WTC11 (cell line): ENCODE data around the gene TRIM7. TPM values are rescaled to one million over a fixed set of nuclear protein-coding genes. Genes with fewer than 3 reads are reported as not detected.
A peak's percentile ranks its signal among the peaks of the same experiment; 100 is the strongest.

Source experiments
- ATAC-seq: fragments of 200-7000 bp; cut with Tn5 transposase; 2 replicates; pipeline ENCODE4 v1.10.0; 2021; ENCODE audit warnings: mild to moderate bottlenecking, moderate library complexity
- CTCF ChIA-PET: fragments of 300-600 bp; sonication (Branson Sonifier 250); formaldehyde crosslinking; loops from one replicate; lab custom pipeline; 2021; ENCODE audit warnings: antibody characterized with exemption; lab: Charles Lee
- POLR2A ChIA-PET: fragments of 350-600 bp; sonication (Branson Sonifier 250); formaldehyde crosslinking; loops from one replicate; lab custom pipeline; 2021; ENCODE audit warnings: antibody characterized with exemption; lab: Charles Lee
- DNase-seq: peaks from one replicate; pipeline ENCODE4 v3.0.0; 2021; ENCODE audit warnings: low spot score
- H3K27ac Mint-ChIP-seq: 2 replicates; pipeline ENCODE4 v1.8.0; 2021; ENCODE audit warnings: mixed read lengths
- H3K27me3 Mint-ChIP-seq: 2 replicates; pipeline ENCODE4 v1.8.0; 2021; ENCODE audit warnings: low read depth, mild to moderate bottlenecking, moderate library complexity, mixed read lengths
- H3K36me3 Mint-ChIP-seq: 2 replicates; pipeline ENCODE4 v1.8.0; 2021; ENCODE audit warnings: mixed read lengths
- H3K4me1 Mint-ChIP-seq: 2 replicates; pipeline ENCODE4 v1.8.0; 2022; ENCODE audit warnings: mixed read lengths
- H3K4me3 Mint-ChIP-seq: 2 replicates; pipeline ENCODE4 v1.8.0; 2021; ENCODE audit warnings: mild to moderate bottlenecking, moderate library complexity, mixed read lengths
- H3K9me3 Mint-ChIP-seq: 2 replicates; pipeline ENCODE4 v1.8.0; 2021; ENCODE audit warnings: mixed read lengths
- AR ChIP-seq: fragments of 250-450 bp; sonication (Bioruptor Pico); IDR thresholded peaks from 2 replicates; pipeline ENCODE4 v1.9.0; 2021; ENCODE audit warnings: mild to moderate bottlenecking
- ATF3 ChIP-seq: sonication (generic); formaldehyde crosslinking; conservative IDR thresholded peaks from 2 replicates; pipeline ENCODE4 v1.8.1; 2022; ENCODE audit warnings: mild to moderate bottlenecking, missing genetic modification reagents
- ATF6 ChIP-seq: sonication (generic); formaldehyde crosslinking; IDR thresholded peaks from 2 replicates; pipeline ENCODE4 v1.8.1; 2023; ENCODE audit warnings: mild to moderate bottlenecking, missing genetic modification reagents
- CBFB ChIP-seq: sonication (generic); formaldehyde crosslinking; IDR thresholded peaks from 2 replicates; pipeline ENCODE4 v1.8.1; 2022; ENCODE audit warnings: mild to moderate bottlenecking, low read depth, missing genetic modification reagents
- CDX4 ChIP-seq: fragments of 250-450 bp; sonication (Bioruptor Pico); IDR thresholded peaks from 2 replicates; pipeline ENCODE4 v1.9.0; 2021; ENCODE audit warnings: moderate library complexity, mild to moderate bottlenecking, inconsistent platforms, borderline replicate concordance
- CREB1 ChIP-seq: sonication (generic); formaldehyde crosslinking; IDR thresholded peaks from 2 replicates; pipeline ENCODE4 v1.8.0; 2023; ENCODE audit warnings: mild to moderate bottlenecking, missing genetic modification reagents
- CTCF ChIP-seq: fragments of 200-600 bp; IDR thresholded peaks from 2 replicates; pipeline ENCODE4 v1.8.0; 2022; ENCODE audit warnings: antibody characterized with exemption
- FOXK1 ChIP-seq: sonication (generic); formaldehyde crosslinking; IDR thresholded peaks from 2 replicates; pipeline ENCODE4 v1.8.0; 2022; ENCODE audit warnings: mild to moderate bottlenecking, moderate library complexity, missing genetic modification reagents
- FOXP1 ChIP-seq: sonication (generic); formaldehyde crosslinking; IDR thresholded peaks from 2 replicates; pipeline ENCODE4 v1.8.0; 2022; ENCODE audit warnings: missing genetic modification reagents, mild to moderate bottlenecking, moderate library complexity, borderline replicate concordance
- JAZF1 ChIP-seq: fragments of 250-450 bp; sonication (Bioruptor Pico); IDR thresholded peaks from 2 replicates; pipeline ENCODE4 v1.9.0; 2021; ENCODE audit warnings: moderate library complexity, mild to moderate bottlenecking, inconsistent platforms
- JUN ChIP-seq: sonication (generic); formaldehyde crosslinking; IDR thresholded peaks from 2 replicates; pipeline ENCODE4 v1.8.0; 2023; ENCODE audit warnings: mild to moderate bottlenecking, missing genetic modification reagents
- PREB ChIP-seq: sonication (generic); formaldehyde crosslinking; IDR thresholded peaks from 2 replicates; pipeline ENCODE4 v1.8.1; 2022; ENCODE audit warnings: mild to moderate bottlenecking, missing genetic modification reagents, moderate library complexity, borderline replicate concordance
- SOX15 ChIP-seq: fragments of 250-450 bp; sonication (Bioruptor Pico); IDR thresholded peaks from 2 replicates; pipeline ENCODE4 v1.9.0; 2021; ENCODE audit warnings: mild to moderate bottlenecking
- ZMAT4 ChIP-seq: fragments of 250-450 bp; sonication (Bioruptor Pico); IDR thresholded peaks from 2 replicates; pipeline ENCODE4 v1.9.0; 2021; ENCODE audit warnings: mild to moderate bottlenecking
- ZNF121 ChIP-seq: sonication (generic); formaldehyde crosslinking; IDR thresholded peaks from 2 replicates; pipeline ENCODE4 v1.8.0; 2023; ENCODE audit warnings: missing genetic modification reagents
- ZNF138 ChIP-seq: sonication (generic); formaldehyde crosslinking; conservative IDR thresholded peaks from 2 replicates; pipeline ENCODE4 v1.8.1; 2022; ENCODE audit warnings: mild to moderate bottlenecking, moderate library complexity, missing genetic modification reagents
- ZNF232 ChIP-seq: sonication (generic); formaldehyde crosslinking; IDR thresholded peaks from 2 replicates; pipeline ENCODE4 v1.8.0; 2022; ENCODE audit warnings: mild to moderate bottlenecking, missing genetic modification reagents
- ZNF317 ChIP-seq: sonication (generic); formaldehyde crosslinking; IDR thresholded peaks from 2 replicates; pipeline ENCODE4 v1.8.1; 2023; ENCODE audit warnings: low read depth, mild to moderate bottlenecking, moderate library complexity, missing genetic modification reagents, borderline replicate concordance
- ZNF423 ChIP-seq: fragments of 250-450 bp; sonication (Bioruptor Pico); IDR thresholded peaks from 2 replicates; pipeline ENCODE4 v2.1.2; 2022; ENCODE audit warnings: mild to moderate bottlenecking, moderate library complexity
- ZNF512 ChIP-seq: sonication (generic); formaldehyde crosslinking; IDR thresholded peaks from 2 replicates; pipeline ENCODE4 v1.8.1; 2022; ENCODE audit warnings: missing genetic modification reagents, borderline replicate concordance
- ZSCAN18 ChIP-seq: fragments of 250-450 bp; sonication (Bioruptor Pico); IDR thresholded peaks from 2 replicates; pipeline ENCODE4 v2.1.2; 2022; ENCODE audit warnings: mild to moderate bottlenecking, moderate library complexity
- total RNA-seq: library from RNA; stranded (reverse); gene quantifications from 3 replicates; pipeline ENCODE4 v1.2.3, GENCODE V29; 2021

Gene TRIM7
- total RNA-seq, 1 experiment from 2014 or later, result 1.4 TPM

GRCh38 chr5:181197326-181197951 is 7.6 kb downstream of the TRIM7 start:
- DNase-seq (no peak), ATAC-seq (peak; percentile 25)
- Mint-ChIP-seq H3K27ac (no peak overlapping the region), H3K27me3 (peaks cover 40% of the 10 kb centered on the region), H3K36me3 (no peaks in the 10 kb centered on the region), H3K9me3 (no peaks in the 10 kb centered on the region), H3K4me1 (peaks cover 53% of the 10 kb centered on the region), H3K4me3 (no peak overlapping the region)
- CTCF ChIA-PET, result interaction anchor here (0.5 to 1.9 kb wide), 4 partner anchors 9 to 413 kb away, joined by 3 to 7 read pairs (median 4); no protein-coding TSS in a partner anchor
- POLR2A ChIA-PET, result interaction anchor here (1.3 kb wide), 1 partner anchor 9 kb away, joined by 3 read pairs; no protein-coding TSS in a partner anchor
- TF ChIP-seq ZNF423 (no peak), FOXK1 (CRISPR knock-in tag) (no peak), ZNF121 (CRISPR knock-in tag) (no peak), ZMAT4 (CRISPR knock-in tag) (no peak), CTCF (no peak), CBFB (no peak), FOXP1 (CRISPR knock-in tag) (no peak), SOX15 (CRISPR knock-in tag) (no peak), ZSCAN18 (no peak), ATF3 (no peak), JAZF1 (no peak), ZNF317 (CRISPR knock-in tag) (no peak)

- DNase-seq (peak; percentile 22), ATAC-seq (no peak)
- peaks cover 43% of the 10 kb centered on the region for H3K4me1 Mint-ChIP-seq
- ChIA-PET CTCF (interaction anchor here (0.6 to 2.1 kb wide), 4 partner anchors 10 to 422 kb away, joined by 3 to 9 read pairs (median 3); partner anchors contain the start of gene TRIM7), POLR2A (no interaction called here)
- H3K9me3 Mint-ChIP-seq, result no peaks in the 10 kb centered on the region
- no peak overlapping the region for H3K4me3 Mint-ChIP-seq
- H3K36me3 Mint-ChIP-seq, result 0 out of 2 replicates have a peak, but pooled peaks cover under 1% of the 10 kb centered on the region
- H3K27ac Mint-ChIP-seq, result no peak overlapping the region
- H3K27me3 Mint-ChIP-seq, result peaks cover 31% of the 10 kb centered on the region
- TF ChIP-seq AR (no peak), ZNF232 (no peak), ATF6 (CRISPR knock-in tag) (no peak), JUN (CRISPR knock-in tag) (no peak), ZNF512 (CRISPR knock-in tag) (no peak), PREB (no peak), CDX4 (CRISPR knock-in tag) (no peak), FOXP1 (CRISPR knock-in tag) (no peak), CREB1 (CRISPR knock-in tag) (no peak), ZNF138 (CRISPR knock-in tag) (no peak), FOXK1 (CRISPR knock-in tag) (no peak)
These were observed 9.7 kb downstream of the TRIM7 start for GRCh38 chr5:181195249-181195761.
